Measurements from ENCODE around the gene SSBP4.

DNA sequence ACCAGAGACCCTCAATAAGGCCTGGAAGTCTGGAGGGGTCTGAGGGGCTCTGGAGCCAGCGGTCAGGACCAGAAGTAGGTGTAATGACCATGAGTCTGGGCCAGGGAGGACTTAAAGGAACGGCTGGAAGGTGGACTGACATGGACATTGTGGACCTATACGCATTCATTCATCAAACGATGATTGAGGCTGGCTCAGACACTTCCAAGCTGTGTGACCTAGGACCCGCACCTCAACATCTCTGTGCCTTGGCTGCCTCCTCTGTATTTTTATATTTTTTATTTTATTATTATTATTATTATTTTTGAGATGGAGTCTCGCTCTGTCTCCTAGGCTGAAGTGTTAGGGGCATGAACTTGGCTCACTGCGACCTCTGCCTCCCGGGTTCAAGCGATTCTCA is 12.4 kb upstream of the SSBP4 start:
- TF ChIP-seq, protein P1, sequence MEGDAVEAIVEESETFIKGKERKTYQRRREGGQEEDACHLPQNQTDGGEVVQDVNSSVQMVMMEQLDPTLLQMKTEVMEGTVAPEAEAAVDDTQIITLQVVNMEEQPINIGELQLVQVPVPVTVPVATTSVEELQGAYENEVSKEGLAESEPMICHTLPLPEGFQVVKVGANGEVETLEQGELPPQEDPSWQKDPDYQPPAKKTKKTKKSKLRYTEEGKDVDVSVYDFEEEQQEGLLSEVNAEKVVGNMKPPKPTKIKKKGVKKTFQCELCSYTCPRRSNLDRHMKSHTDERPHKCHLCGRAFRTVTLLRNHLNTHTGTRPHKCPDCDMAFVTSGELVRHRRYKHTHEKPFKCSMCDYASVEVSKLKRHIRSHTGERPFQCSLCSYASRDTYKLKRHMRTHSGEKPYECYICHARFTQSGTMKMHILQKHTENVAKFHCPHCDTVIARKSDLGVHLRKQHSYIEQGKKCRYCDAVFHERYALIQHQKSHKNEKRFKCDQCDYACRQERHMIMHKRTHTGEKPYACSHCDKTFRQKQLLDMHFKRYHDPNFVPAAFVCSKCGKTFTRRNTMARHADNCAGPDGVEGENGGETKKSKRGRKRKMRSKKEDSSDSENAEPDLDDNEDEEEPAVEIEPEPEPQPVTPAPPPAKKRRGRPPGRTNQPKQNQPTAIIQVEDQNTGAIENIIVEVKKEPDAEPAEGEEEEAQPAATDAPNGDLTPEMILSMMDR (IDR thresholded peaks at IDR 0.05): no peak
- no peak for TF ChIP-seq POLR2A (IDR thresholded peaks at IDR 0.05)
- TF ChIP-seq POLR2AphosphoS5 (IDR thresholded peaks at IDR 0.05): no peak
- no peak for TF ChIP-seq EP300 (IDR thresholded peaks at IDR 0.05)
